Airway epithelial cell (primary cell): ENCODE measurements around the gene IZUMO2. TPM values are rescaled to one million over a fixed set of nuclear protein-coding genes. Genes with fewer than 3 reads are reported as not detected.

ENCODE experiments used
- total RNA-seq: library from RNA; depleted of rRNA; stranded (reverse); fragments of >200 nt; gene quantifications from 2 replicates; pipeline ENCODE4 v1.2.3, GENCODE V29; 2015

IZUMO2 gene
- total RNA-seq = not detected in 2 replicates

DNA sequence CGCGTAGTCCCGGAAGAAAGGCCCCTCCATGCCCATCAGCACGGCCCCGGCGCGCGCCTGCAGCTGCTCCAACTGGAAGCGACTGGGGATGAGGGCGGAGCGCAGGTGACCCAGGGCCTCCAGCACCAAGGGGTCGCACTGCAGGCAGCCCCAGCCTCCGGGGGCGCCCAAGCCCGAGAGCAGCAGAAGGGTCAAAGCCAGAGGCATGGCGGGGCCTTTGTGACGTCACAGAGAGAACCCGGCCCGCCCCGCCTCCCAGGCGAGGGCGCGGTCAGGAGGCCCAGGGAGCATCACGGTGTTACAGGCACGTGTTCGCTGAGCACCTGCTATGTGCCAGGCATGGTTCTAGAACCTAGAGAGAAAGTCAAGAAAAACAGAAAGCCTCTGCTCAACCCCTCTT is at the start of gene IZUMO2:
Gene IZUMO2, minus strand, starts transcription at position 294 of the 400 bp plus-strand sequence. Its CDS starts 87 bp downstream, at position 207.

DNA sequence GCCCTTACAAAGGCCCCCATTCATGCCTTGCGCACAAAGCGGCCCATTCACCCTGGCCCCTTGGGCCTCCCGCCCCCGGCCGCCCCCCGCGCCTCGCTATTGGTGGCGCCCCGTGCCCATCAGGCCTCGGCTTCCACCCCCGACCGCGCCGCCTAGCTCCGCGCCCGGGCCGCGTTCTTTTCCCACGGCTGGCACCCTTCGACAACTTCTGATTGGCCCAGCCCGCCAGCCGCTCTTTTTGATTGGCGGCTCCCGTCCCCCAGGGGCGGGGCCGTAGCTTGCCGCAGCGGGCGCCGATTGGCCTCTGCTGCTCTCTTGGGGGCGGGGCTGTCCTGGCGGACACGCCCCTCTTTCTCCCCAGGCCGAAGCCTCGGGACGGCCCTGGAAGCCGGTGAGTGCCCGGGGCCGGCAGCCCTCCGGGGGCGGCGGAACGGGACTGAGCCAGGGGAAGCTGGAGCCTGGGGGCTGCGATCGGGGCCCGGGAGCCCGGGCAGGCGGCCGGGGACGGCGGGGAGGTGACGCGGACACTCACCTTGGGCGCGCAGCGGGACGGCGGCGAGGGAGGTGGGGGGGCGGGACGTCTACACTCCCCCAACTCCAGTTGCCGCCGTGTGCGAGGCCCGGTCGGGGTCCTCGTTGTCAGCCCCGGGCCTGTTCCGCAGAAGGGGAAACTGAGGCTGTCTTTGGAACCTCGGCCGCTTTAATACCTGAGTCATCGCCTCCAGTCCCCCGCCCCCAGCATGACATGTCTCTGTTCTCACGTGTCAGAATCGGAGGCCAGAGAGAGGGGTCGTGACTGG is 40.4 kb upstream of the IZUMO2 start, which contains the start of gene MYH14:
Gene MYH14, plus strand, starts transcription at position 342 of the 800 bp plus-strand sequence. CDS start 6,744 bp downstream, outside the sequence.

Other genes starting within 250 kb of the IZUMO2 start
- 6.5 and 11.1 TPM in 2 replicates for gene ATF5, start 234.1 kb downstream of the IZUMO2 start, total RNA-seq
- gene NUP62, start 233.8 kb downstream of the IZUMO2 start, total RNA-seq = 36.3 and 42.0 TPM in 2 replicates
- not detected in 2 replicates for gene SIGLEC11, start 202.1 kb downstream of the IZUMO2 start, total RNA-seq
- gene VRK3, start 137.9 kb downstream of the IZUMO2 start, total RNA-seq = 17.1 and 32.4 TPM in 2 replicates
- gene ZNF473, start 137.3 kb downstream of the IZUMO2 start, total RNA-seq = 3.5 and 5.7 TPM in 2 replicates
- gene MYH14, start 40.3 kb upstream of the IZUMO2 start, total RNA-seq = 43.9 and 49.5 TPM in 2 replicates
- gene KCNC3, start 166.1 kb upstream of the IZUMO2 start, total RNA-seq = 0.14 TPM in 2 replicates
- 0.56 and 1.1 TPM in 2 replicates for gene NAPSA, start 202.4 kb upstream of the IZUMO2 start, total RNA-seq
- 54.0 and 64.3 TPM in 2 replicates for gene NR1H2, start 213.2 kb upstream of the IZUMO2 start, total RNA-seq
- 52.4 and 60.2 TPM in 2 replicates for gene POLD1, start 221.1 kb upstream of the IZUMO2 start, total RNA-seq